HG03135 (cell line): Measurements from ENCODE around the gene CLEC2B.

Source experiments
- ATAC-seq: cut with Tn5 transposase; IDR thresholded peaks from one replicate; pipeline ENCODE4 v1.9.1; 2021; ENCODE audit warnings: mild to moderate bottlenecking, moderate library complexity; ENCODE audit not compliant: unreplicated experiment

The CLEC2B gene

DNA sequence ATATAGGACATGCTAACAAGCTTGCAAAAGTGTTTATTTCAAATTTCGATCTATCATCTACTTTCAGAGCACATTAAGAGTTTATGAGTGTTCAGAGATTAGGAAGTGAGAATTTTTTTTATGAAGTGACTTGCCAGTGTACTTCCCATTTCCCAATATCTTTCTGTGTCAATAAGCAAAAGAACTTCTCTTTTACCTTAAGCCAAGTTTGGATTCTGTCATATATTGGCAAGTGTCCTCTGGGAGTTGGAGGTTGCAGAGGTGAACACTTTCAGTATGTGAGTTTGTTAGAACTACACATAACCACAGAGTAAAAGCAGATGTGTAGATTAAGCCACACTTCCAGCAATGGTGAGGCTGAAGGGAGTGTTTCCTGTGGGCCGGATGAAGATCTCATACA lies 58.5 kb downstream of the CLEC2B start:
- ATAC-seq: no peak

- no peak for ATAC-seq
Observed at GRCh38 chr12:9809866-9810265, 59.3 kb downstream of the CLEC2B start.

- ATAC-seq: no peak
Observed at GRCh38 chr12:9809338-9809737, 59.8 kb downstream of the CLEC2B start.

DNA sequence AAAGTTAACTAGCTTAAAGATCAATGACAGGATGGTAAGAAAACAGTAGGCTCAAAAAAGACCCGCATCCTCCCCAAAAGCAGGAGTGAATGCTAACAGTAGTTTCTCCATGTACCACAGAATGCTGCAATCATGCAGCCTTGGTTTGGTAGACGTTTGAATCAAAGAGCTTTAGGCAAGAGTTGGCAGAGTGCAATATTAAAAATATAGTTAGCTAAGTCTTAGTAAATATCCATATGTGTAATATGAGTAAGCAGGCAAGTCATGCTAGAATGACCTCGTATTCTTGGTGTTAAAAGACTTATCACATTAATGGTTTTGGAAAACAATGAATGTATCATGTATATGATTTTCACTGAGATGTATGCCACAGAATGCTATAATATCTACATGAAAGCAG lies 60.6 kb downstream of the CLEC2B start:
- no peak for ATAC-seq

DNA sequence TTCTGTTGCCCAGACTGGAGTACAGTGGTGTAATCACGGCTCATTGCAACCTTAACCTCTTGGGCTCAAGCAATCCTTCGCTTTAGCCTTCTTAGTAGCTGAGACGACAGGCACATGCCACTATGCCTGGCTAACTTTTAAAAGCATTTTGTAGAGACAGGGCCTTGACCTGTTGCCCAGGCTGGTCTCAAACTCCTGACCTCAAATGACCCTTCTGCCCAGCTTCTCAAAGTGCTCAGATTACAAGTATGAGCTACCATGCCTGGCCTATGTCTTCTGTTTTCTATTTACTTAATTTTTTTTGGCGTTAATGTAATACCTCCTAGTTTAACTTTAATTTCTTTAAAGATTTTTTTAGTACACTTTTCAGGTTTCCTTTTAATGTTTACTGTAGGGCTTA lies 62.4 kb downstream of the CLEC2B start:
- no peak for ATAC-seq

DNA sequence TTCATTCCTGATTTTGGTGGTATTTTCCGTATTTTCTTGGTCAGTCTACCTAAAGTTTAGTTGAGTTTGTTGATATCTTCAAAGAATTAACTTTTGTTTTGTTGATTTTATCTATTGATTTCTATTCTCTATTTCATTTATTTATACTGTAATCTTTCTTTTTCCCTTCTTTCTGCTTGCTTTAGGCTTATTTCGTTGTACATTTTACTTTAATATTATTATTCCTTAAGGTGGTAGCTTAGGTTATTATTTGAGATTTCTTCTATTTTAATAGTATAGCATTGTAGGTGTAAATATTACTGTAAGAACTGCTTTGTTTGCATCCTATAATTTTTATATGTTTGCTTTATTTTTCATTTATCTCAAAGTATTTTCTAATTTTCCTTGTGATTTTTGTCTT lies 63.3 kb downstream of the CLEC2B start:
- ATAC-seq: no peak
